ENCODE measurements around the gene WDR35.
"Not testable (repeated sequence)": the region's sequence is repeated elsewhere in the genome, so short reads cannot be mapped to it uniquely, and the experiment has no call there.

Gene WDR35

DNA sequence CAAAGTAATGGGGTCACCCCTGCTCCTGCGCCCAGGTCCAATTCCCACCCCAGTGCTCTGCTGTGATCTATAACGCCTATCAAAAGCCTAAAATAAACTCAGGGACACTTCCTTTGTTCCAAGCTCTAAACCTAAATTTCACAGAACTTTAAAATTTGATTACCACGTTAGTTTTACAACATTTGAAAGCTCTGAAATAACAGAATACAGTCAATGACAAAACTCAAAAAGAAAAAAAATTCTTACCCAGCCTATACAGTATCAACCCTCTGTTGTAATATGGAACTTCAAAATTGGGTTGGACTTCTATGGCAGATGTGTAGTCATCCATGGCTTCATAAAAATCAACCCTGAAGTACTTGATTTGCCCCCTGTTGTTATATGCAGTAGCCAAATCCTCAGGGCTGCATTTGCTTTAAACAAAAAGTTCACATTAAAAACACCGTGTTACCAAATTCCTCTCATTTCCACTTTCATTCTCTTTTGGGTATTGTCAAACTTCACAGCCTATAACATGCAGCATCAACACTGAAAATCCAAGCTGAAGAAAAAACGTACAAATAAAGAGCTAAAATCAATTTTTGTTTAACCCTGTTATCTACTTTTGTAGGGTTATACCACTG lies 92.2 kb downstream of the WDR35 start:
- in situ Hi-C loops (cut with HindIII; ENCODE audit: low sequenced_read_pairs): no loop called here

DNA sequence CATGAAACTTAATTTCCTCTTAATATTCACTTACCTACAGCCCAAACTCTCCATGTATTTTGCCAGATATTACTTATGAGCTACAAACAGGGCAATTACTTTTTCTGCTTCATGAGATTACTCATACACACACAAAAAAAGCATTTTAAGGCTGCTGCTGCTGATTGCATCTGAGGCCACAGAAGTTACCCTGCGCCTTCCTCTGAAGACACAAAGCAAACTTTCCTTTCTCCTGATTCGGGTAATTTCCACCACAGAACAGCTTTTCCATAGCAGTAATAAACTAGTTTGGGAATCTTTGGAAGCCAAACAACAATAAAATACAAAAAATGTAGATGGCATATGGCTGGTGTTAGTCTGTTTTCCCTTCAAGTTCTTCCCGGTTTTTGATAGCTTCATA lies 94.4 kb downstream of the WDR35 start:
- in situ Hi-C loops (cut with HindIII; ENCODE audit: low sequenced_read_pairs): no loop called here

DNA sequence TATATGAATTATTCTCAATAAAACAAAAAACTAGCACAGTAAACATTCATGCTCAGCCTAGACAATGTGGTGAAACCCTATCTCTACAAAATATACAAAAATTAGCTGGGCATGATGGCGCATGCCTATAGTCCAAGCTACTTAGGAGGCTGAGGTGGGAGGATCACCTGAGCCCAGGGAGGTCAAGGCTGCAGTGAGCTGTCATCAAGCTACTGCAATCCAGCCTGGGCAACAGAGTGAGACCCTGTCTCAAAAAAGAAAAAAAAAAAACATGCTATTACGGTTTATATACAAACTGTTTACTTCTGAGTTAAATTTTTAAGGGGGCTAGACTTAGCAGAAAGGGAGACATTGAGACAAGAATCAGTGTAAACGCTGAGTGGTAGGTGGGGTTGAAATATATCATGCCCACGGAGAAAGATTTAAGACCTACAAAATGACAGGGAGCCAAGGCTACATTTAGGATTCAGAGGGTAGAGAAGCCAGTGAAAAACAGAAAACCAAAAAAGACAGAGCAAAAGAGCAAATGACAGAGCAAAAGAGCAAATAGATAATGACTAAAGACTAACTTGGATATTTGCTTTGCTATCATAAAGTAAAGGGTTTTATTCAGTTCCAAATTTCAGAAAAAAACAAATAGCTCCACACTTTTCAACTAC lies 95.6 kb downstream of the WDR35 start:
- in situ Hi-C loops (cut with HindIII; ENCODE audit: low sequenced_read_pairs): no loop called here

DNA sequence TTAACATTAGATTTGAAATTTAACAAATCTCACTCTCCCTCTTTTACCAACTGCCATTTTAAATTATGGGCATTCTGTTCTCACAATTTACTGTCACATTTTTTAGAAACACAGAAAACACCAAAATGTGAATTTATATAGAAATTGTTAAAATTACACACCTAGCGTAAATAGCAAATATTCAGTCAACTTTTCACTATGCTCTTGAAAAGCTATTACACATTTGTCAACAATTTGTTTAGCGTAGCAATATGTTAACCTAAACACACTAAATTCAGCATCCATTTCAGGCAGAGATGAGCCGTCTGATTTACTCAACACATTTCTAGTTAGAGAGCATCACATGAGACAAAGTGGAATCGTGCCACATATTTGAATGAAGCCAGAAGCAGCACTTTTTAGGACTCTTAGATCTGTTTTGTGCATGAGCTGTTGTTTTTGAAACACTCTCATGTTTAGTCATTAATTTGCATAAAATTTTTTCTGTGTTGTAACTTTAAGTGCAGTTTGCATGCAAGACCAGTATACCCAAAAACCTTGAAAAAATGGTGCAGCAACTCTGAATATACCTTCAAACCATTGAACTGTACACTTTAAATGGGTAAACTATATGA lies 96.3 kb downstream of the WDR35 start:
- in situ Hi-C loops (cut with HindIII; ENCODE audit: low sequenced_read_pairs): no loop called here

DNA sequence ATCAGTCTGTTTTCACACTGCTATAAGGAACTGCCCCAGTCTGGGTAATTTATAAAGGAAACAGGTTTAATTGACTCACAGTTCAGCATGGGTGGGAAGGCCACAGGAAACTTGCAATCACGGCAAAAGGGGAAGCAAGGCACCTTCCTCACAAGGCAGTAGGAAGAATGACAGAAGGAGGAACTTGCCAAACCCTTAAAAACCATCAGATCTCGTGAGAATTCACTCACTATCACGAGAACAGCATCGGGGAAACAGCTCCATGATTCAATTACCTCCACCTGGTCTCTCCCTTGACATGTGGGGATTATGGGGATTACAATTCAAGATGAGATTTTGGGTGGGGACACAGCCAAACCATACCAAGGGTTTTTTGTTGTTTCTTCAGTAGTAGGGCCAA lies 97.9 kb downstream of the WDR35 start:
- in situ Hi-C loops (cut with HindIII; ENCODE audit: low sequenced_read_pairs): not testable (repeated sequence)

DNA sequence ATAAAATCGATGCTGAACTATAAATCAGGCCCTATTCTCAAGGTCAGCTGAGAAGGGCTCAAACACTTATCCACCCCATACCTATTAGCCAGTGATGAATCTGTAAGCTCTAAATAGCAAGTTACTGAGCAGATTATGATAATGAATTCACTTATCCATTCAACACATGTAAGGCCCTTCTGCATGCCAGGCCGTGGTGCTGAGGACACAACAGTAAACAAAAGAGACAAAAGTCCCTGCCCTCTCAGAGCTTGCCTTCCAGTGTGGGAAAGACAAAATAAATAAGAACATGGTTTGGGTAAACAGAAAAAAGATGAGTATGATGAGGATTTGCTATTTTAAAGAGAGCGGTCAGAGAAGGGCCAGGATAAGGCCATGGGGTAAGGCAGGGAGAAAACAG lies 99.8 kb downstream of the WDR35 start:
- in situ Hi-C loops (cut with HindIII; ENCODE audit: low sequenced_read_pairs): no loop called here

DNA sequence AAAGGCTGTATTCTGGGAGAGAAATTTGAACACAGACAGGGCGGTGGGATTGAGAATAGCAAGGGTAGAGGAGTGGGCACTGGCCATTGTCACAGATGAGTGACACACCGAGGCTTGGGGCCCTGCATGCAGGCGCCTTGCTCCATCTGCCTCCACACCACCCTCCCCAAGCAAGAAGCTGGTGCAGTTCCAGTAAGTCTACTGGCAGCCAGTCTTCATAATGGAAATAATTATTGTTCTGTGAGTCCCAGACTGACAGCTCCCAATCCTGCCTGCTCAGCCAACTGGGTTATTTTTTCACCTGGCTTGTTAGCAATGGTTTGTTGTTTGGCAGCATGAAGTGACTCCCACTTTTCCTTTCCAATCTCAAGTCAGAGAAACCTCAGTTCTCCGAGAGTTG lies 101.1 kb downstream of the WDR35 start:
- in situ Hi-C loops (cut with HindIII; ENCODE audit: low sequenced_read_pairs): no loop called here

DNA sequence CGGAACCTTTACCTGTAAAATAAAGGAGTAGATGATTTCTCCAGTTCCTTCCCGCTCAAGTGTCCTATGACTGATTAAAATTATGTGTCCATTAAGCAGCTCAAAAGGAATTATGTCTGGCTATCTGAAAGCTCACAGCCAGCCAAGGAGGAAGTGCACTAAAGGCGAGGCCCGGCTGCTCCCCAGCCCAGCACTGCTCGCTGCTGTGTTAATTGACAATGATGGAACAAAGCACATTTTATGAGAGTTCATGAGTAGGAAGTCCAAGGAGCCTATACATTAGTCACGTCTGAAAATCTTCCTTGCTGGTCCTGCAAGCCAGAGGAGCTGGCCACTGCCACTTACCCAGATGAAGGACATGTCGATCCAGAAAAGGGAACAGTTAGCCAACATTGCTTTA lies 102.4 kb downstream of the WDR35 start:
- in situ Hi-C loops (cut with HindIII; ENCODE audit: low sequenced_read_pairs): no loop called here

DNA sequence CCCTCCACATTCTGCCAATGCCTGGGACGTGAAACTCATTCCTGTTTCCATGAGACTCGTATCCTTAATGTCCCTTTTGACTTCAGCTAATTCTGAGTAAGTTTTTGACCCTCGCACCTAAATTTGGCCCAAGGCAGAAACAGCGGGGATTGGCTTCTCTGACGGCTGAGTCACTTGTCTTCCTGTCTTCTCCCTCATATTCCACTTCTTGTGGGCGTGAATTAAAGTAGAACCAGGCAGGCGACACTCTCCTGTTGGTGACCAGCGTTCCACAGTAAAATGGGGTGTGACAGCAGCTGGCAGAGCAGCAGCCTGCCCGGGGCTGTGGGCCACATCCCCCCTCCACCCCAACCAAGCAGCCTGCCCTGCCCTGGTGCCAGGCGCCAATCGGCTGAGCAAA lies 103.6 kb downstream of the WDR35 start:
- in situ Hi-C loops (cut with HindIII; ENCODE audit: low sequenced_read_pairs): no loop called here

DNA sequence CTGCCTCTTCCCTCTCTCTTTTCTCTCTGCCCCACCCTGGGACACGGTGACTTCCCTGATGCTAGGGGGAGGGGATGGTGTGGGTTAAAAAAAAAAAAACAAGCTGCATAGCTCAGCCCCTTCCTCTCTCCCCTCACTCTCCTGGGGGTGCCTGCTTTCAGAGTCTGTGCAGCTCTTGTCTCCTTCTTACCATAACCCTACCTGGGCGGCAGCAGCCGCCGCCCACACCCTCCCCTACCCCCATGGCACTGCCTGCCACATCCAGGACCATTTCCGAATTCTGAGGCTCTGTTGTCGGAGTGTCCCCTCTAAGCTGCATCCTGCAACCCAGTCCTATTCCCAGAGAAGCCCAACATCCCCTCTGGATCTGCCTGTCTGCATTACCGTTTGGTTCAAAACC lies 104.1 kb downstream of the WDR35 start:
- in situ Hi-C loops (cut with HindIII; ENCODE audit: low sequenced_read_pairs): no loop called here

DNA sequence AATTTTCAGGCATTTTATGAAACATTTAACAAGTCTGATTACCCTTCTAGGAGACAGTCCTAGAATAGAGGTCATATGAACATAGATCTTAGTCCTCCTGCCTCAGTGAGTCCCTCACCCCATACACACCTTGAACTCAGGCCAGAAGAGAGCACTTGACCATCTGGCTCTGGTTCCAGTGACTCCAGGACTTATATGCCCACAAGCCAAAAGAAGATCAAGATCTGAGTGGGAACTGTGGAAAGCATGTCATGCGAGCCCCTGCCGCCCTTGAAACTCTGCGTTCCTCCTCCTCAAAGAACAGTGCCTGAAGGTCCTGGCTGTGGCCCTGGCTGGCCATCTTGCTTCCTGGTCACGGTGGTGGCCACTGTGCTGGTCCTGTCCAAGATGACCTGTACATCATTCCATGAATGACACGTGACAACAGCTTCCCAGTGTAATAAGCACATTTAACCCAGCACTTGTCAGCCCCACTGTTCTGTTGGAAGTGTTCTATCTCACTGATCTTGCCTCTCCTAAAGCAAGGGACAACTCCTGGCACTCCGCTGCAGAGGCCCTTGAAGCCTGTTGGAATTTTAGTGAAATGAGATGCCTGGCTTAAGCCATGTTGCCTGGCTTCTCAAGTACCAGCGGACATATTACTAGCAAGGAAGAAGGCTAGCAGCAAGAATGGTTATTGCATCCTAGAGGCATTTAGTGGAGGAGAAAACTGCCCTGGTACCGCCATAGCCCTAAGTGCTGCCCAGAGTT lies 105.8 kb downstream of the WDR35 start:
- in situ Hi-C loops (cut with HindIII; ENCODE audit: low sequenced_read_pairs): no loop called here

DNA sequence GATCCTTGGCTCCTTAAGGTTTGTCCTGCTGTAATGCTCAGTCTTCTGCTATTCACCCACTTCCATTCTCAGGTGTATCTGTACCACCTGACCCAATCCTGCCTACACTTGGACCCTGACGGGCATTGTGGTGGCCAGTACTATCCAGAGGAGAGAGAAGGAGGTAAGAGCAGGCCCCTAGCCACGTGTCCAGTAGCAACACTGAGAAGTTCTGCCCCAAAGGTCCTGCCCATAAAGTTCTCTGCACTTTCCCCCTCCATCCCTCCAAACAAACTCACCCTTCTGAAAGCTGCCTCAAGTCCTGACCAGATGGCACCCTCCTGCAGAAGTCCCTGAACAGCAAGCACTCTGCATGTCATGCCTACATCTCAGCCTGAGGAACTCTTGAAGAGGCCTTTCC lies 106.4 kb downstream of the WDR35 start:
- in situ Hi-C loops (cut with HindIII; ENCODE audit: low sequenced_read_pairs): no loop called here

DNA sequence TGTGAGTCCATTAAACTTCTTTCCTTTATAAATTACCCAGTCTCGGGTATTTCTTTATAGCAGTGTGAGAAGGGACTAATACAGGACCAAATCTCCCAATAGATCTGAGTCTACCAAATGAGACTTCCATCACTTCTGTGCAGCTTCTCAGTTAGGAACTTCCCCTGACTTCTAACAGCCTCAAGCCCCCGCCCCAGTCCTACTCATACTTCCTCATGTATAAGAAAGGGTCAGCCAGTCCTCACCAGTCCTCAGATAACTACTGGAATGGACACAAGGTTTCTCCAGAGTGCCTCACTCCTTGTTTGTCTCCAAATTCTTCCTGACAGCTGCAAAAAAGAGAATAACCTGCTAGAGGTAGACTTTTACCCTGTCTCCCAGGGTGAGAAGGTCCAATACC lies 107.6 kb downstream of the WDR35 start:
- in situ Hi-C loops (cut with HindIII; ENCODE audit: low sequenced_read_pairs): no loop called here

DNA sequence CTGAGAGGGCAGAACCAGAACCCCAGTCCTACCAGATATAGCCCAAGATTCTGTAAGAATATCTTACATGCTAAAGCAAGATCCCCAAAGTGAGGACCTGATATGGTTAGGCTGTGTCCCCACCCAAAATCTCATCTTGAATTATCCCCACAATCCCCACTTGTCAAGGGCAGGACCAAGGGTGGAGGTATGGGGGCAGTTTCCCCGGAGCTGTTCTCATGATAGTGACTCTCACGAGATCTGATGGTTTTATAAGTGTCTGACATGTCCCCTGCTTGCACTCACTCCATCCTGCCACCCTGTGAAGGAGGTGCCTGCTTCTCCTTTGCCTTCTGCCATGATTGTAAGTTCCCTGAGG lies 108.0 kb downstream of the WDR35 start:
- in situ Hi-C loops (cut with HindIII; ENCODE audit: low sequenced_read_pairs): no loop called here

DNA sequence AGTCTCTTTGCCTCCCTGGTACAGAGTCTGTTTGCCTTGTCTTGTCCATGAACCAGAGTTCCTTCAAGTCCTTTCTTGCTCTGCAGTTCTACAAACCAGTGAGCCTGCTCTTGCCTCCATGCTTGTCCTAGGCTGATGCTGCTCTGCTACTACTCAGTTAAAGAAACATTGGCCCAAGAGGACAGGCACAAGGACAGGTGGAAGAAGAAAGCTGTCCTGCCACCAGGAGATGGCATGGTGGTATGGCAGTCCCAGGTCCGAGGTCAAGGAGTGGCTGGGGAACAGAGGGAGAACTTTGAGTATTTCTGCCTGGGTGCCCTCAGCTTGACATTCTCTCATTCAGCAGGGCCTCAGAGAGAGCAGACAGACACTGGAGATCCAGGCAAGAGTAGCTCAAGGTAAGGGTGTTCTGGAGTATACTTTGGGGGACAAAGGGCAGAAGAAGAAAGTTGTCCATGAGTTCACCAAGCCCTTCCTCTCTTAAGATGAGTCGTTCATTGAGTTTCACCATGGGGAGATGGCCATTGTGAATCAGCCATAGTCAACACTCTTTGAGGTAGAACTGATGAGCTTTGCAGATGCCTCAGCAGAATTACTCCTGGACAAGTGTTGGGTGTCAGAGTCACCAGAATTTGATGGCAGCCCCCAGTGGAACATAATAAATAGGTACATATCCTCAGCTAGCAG lies 108.5 kb downstream of the WDR35 start:
- in situ Hi-C loops (cut with HindIII; ENCODE audit: low sequenced_read_pairs): no loop called here

DNA sequence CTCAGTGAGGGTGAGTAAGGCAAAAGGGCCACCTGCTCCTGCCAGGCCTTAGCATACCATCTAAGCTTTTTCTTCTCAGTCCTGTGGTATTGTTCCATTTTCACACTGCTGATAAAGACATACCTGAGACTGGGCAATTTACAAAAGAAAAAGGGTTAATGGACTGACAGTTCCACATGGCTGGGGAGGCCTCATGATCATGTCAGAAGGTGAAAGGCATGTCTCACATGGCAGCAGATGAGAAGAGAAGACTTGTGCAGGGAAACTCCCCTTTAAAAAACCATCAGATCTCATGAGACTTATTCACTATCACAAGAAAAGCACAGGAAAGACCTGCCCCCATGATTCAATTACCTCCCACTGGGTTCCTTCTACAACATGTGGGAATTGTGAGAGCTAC lies 109.7 kb downstream of the WDR35 start:
- in situ Hi-C loops (cut with HindIII; ENCODE audit: low sequenced_read_pairs): not testable (repeated sequence)

DNA sequence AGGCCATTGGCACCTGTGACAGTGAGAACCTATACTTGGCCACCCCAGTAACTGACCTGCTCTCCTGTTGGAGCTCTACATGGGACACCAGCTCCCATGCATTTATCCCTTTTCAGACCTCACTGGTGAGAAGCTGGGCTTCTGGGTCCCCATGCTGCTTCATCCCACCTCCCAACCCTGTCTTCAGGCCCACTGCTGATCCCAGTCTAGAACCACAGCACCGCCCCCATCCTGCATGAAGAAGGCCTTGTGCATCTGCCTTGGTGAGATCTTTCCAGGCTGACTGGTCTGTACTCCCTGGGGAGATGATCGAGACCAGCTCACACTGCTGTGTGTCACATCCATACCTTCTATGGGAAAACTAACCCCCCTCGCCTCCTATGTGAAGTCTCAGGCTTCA lies 110.8 kb downstream of the WDR35 start:
- in situ Hi-C loops (cut with HindIII; ENCODE audit: low sequenced_read_pairs): no loop called here

DNA sequence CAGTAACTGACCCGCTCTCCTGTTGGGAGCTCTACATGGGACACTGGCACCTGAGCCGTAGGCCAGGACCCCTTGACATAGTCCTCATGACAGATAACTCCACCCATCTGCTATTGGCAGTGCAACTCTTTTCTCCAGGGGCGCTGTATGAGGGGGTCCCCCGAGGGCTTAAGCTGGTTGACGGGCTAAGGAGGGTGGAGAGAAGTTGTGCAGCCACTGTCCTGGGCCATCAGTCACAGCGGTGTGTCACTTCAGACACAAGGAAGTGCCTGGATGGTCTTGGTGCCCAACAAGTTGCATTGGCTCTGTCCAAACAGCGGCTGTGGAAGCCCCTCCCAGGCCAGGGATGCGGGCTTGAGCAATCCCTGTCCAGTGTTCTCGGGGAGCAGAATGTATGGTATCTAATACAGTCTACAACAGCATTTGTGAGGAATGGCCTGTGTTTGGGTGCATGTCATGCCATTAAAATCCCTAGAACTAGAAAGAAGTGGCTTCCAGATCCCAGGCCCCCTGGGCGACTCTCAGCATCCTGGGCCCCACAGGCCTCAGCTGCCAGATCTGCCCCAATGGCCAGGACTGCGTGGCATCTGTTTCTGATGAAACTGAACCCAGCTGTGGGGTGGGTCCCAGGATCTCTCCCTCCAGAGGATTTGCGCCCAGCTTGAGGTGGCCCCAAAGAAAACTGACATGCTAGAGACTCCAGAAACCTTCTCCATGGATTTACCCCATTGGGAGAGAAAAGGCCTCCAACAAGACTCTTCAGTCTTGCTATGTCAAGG lies 111.4 kb downstream of the WDR35 start:
- in situ Hi-C loops (cut with HindIII; ENCODE audit: low sequenced_read_pairs): no loop called here

DNA sequence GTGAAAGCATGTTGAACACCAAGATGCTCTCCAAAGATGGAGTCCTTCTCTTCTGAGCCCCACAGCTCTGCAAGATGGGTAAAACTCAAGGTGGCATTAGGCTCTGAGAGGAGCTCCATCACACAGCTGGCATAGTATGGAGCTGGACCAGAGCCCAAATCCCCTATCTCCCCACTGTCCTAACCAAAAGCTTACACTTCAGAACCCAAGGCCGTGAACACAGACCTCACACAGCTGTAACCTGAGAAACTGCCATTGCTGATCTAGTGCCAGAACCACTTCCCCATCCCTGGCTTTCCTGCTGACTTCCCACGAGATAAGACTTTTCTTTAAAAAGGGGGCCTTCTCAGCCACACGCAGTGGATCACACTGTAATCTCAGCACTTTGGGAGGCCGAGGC lies 113.2 kb downstream of the WDR35 start:
- in situ Hi-C loops (cut with HindIII; ENCODE audit: low sequenced_read_pairs): no loop called here

DNA sequence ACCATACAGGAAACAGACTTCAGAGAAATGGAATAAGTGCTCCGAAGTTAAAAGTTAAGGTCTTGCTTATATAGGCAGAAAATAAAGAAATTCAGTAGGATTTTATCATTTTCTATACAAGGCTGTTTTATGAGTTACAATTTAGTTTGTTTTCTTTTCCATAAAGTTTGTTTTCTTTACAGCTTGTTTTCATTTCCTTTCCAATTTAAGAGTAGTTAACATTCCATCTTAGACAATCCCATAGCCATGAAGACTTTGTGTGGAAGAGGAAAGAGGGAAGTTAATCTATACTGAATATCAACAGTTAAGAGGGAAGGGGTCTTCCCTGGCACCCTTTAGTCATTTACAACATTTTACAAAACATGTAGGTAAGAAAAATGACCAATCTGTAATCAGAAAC lies 114.6 kb downstream of the WDR35 start:
- in situ Hi-C loops (cut with HindIII; ENCODE audit: low sequenced_read_pairs): no loop called here

DNA sequence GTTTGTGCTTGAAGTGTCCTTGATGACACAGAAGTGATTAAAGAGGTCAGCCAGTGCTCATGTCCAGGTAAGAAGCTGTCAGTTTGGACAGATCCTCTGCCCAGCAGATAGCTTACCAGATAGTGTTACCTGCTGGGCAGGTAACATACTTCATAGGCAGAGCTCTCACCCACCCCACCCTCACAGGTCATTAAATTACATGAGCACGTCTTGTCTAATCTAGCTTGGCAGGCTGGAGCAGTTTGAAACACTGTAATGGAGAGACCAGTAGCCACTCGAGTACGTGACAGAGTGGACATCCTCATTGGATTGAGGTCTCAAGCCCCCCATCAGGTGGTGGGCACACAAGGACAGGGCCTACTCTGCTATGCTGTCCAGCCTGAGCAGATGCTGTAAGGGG lies 115.2 kb downstream of the WDR35 start:
- in situ Hi-C loops (cut with HindIII; ENCODE audit: low sequenced_read_pairs): loop anchor here (25.0 kb wide), 1 partner anchor 512 kb away; the partner anchor contains the start of gene OSR1
